Lung (tissue), 12 donors: ENCODE results near the gene ZNF511. TPM values are rescaled to one million over a fixed set of nuclear protein-coding genes. Genes with fewer than 3 reads are reported as not detected.

Experiments used
- ATAC-seq: fragments of 200-7000 bp; cut with Tn5 transposase; one replicate; pipeline ENCODE4 v1.9.1; 2020; ENCODE audit warnings: moderate number of reproducible peaks; ENCODE audit not compliant: insufficient read depth, low FRiP score
- DNase-seq, 3 donors: peaks; one replicate each; pipeline ENCODE4 v3.0.0-alpha.2; 2013 to 2017
- H3K27ac ChIP-seq, 2 donors: one replicate each; pipeline ENCODE4 v1.5.1; 2013; ENCODE audit warnings: mild to moderate bottlenecking in 2 of 2, moderate library complexity in 2 of 2, control low read depth in 1 of 2, inconsistent platforms in 1 of 2, low read depth in 1 of 2, low read length in 1 of 2
- H3K27me3 ChIP-seq, 3 donors: one replicate each; pipeline ENCODE4 v1.5.1; 2013; ENCODE audit warnings: low read length in 2 of 3; ENCODE audit not compliant: control insufficient read depth in 3 of 3, insufficient read depth in 3 of 3
- H3K36me3 ChIP-seq, 4 donors: one replicate each; pipeline ENCODE4 v1.5.1; 2013; ENCODE audit warnings: low read length in 4 of 4, mild to moderate bottlenecking in 1 of 4, moderate library complexity in 1 of 4; ENCODE audit not compliant: control insufficient read depth in 4 of 4, insufficient read depth in 4 of 4
- H3K4me1 ChIP-seq, 5 donors: one replicate each; pipeline ENCODE4 v1.5.1; 2013; ENCODE audit warnings: low read length in 5 of 5, mild to moderate bottlenecking in 2 of 5, moderate library complexity in 1 of 5; ENCODE audit not compliant: control insufficient read depth in 5 of 5, insufficient read depth in 5 of 5
- H3K4me3 ChIP-seq: one replicate; pipeline ENCODE4 v1.5.1; 2013; ENCODE audit warnings: mild to moderate bottlenecking, control low read depth, moderate library complexity
- H3K9ac ChIP-seq, 2 donors: one replicate each; pipeline ENCODE4 v1.5.1; 2013; ENCODE audit warnings: low read length in 2 of 2, control low read depth in 1 of 2; ENCODE audit not compliant: insufficient read depth in 1 of 2
- H3K9me3 ChIP-seq, 4 donors: one replicate each; pipeline ENCODE4 v1.5.1; 2013; ENCODE audit warnings: low read length in 3 of 4, mild to moderate bottlenecking in 1 of 4, moderate library complexity in 1 of 4; ENCODE audit not compliant: control insufficient read depth in 4 of 4, insufficient read depth in 3 of 4
- WGBS, 2 donors: extraction: QIAGEN DNeasy Blood & Tissue Kit; methylation state at CpG; one replicate each; pipeline ENCODE4 v1.1.7; 2013; 5-methylcytosine and 5-hydroxymethylcytosine counted together
- polyA plus RNA-seq, 2 donors: library from polyadenylated mRNA; stranded (reverse); fragments of 200-250 nt; gene quantifications; one replicate each; pipeline ENCODE4 v1.2.1, GENCODE V29; 2013
- total RNA-seq, 2 donors: library from RNA; depleted of rRNA in 1 of 2; stranded (reverse); fragments of >200 nt in 1 of 2; gene quantifications; one replicate each; pipeline ENCODE4 v1.2.1, GENCODE V29; 2014 to 2021
- TF ChIP-seq, protein P1 (sequence below): IDR thresholded peaks from 2 replicates; pipeline ENCODE4 v1.5.1; 2012; ENCODE audit warnings: mild to moderate bottlenecking; ENCODE audit errors: control extremely low read depth, extremely low read depth
- donor health status: control.
- donor health status: control.
- donor health status: Bipolar disorder and iron deficiency.
- donor health status: healthy.
- donor health status: DM: yes; HTN: yes; CAD: no.

The ZNF511 gene
- total and polyA plus RNA-seq, 4 donors, result 18.6 to 79.9 (median 43.6) TPM

DNA sequence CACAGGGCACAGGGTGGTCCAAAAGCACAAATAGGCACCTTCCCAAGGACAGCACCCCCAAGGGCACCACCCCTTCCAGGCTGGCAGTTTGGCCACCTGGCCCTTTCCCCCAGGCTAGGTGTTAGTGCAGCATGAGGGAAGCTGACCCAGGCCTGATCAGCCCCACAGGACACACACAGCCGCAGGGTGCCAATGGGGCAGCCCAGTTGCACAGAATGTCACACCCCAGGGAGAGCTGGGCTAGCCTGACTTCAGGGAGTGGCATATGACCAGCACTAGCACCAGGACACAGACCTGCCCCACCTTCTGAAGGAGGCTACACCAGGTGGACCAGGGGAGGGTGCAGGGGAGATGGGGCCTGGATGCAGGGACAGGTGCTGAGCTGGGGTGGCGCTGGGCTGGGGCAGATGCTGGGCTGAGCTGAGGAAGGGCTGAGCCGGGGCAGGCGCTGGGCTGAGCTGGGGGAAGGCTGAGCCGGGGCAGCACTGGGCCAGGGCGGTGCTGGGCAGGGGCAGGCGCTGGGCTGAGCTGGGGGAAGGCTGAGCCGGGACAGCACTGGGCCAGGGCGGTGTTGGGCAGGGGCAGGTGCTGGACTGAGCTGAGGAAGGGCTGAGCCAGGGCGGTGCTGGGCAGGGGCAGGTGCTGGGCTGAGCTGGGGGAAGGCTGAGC, 28.2 kb upstream of the ZNF511 start:
- no peaks in the 10 kb centered on the region for H3K27me3 ChIP-seq
- no peak overlapping the region for H3K9ac ChIP-seq
- no peak overlapping the region for H3K27ac ChIP-seq
- peaks cover 0 to 9% (median 3%) of the 10 kb centered on the region in 5 donors for H3K4me1 ChIP-seq
- H3K4me3 ChIP-seq, result no peak overlapping the region
- TF ChIP-seq, protein P1, sequence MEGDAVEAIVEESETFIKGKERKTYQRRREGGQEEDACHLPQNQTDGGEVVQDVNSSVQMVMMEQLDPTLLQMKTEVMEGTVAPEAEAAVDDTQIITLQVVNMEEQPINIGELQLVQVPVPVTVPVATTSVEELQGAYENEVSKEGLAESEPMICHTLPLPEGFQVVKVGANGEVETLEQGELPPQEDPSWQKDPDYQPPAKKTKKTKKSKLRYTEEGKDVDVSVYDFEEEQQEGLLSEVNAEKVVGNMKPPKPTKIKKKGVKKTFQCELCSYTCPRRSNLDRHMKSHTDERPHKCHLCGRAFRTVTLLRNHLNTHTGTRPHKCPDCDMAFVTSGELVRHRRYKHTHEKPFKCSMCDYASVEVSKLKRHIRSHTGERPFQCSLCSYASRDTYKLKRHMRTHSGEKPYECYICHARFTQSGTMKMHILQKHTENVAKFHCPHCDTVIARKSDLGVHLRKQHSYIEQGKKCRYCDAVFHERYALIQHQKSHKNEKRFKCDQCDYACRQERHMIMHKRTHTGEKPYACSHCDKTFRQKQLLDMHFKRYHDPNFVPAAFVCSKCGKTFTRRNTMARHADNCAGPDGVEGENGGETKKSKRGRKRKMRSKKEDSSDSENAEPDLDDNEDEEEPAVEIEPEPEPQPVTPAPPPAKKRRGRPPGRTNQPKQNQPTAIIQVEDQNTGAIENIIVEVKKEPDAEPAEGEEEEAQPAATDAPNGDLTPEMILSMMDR, result no peak
- no peak for DNase-seq
- ATAC-seq, result no peak
- WGBS, 2 donors, result 96 to 97% methylated on average over 10 of the region's 10 CpGs
- H3K9me3 ChIP-seq, result peaks cover 0 to 4% (median 0%) of the 10 kb centered on the region in 4 donors
- H3K36me3 ChIP-seq, result peaks cover 12 to 66% (median 30%) of the 10 kb centered on the region in 4 donors

DNA sequence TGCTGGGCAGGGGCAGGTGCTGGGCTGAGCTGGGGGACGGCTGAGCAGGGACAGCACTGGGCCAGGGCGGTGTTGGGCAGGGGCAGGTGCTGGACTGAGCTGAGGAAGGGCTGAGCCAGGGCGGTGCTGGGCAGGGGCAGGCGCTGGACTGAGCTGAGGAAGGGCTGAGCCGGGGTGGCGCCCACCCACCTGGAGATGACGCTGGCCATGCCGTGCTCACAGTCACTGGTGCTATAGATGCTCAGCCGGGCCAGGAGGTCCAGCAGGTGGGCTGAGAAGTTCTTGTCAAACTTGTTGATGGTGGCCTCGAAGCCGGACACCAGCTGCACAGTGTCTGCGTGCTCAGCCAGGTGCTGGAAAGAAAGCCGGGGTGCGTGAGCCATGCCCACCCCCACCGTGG, 27.6 kb upstream of the ZNF511 start:
- Histone ChIP-seq H3K4me1 (peaks cover 0 to 6% (median 3%) of the 10 kb centered on the region in 5 donors), H3K27ac (no peak overlapping the region), H3K9ac (no peak overlapping the region), H3K36me3 (peaks cover 12 to 71% (median 30%) of the 10 kb centered on the region in 4 donors), H3K4me3 (no peak overlapping the region), H3K9me3 (peaks cover 0 to 4% (median 0%) of the 10 kb centered on the region in 4 donors), H3K27me3 (no peaks in the 10 kb centered on the region)
- WGBS, 2 donors, result 95 to 97% methylated on average over 13 to 15 of the region's 15 CpGs
- no peak for DNase-seq
- TF ChIP-seq, protein P1, result no peak
- ATAC-seq, result no peak

DNA sequence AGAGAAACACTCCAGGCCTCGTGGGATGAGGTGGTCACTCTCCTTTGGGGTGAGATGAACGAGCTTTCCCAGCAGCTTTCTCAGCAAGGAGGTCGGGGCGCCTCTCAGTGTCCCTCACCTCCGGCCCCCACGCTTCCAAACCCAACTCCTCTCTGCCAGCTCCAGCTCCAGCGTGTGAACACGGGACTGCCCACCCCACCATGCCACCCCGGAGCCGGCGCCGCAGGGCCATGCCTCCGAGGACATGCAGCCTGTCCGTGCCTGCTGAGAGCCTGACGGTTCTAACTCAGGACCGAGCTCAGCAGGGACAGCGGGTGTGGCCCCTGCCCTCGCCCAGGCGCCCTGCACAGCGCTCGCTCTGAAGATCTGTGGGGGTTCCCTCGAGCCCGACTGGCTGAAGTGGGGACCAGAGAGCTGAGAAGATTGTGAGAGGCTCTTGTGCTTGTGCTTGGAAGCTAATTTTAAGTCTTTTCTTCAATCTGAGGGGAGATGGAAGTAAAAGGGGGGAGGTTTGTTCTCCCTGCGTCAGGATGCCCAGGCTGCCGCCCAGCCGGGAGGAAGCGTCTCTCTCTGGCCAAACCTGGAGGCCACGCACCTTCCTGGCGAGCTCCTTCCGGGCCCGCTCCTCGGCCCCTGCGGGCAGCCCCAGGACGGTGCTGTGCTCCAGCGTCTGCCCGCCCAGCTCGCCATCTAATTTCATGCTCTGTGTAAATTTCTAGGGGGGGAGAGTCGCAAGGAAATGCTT, 26.9 kb upstream of the ZNF511 start:
- ATAC-seq (no peak), DNase-seq (no peak)
- Histone ChIP-seq H3K27me3 (no peaks in the 10 kb centered on the region), H3K4me3 (no peak overlapping the region), H3K9ac (no peak overlapping the region), H3K36me3 (peaks cover 12 to 74% (median 32%) of the 10 kb centered on the region in 4 donors), H3K27ac (no peak overlapping the region), H3K9me3 (peaks cover 0 to 4% (median 0%) of the 10 kb centered on the region in 4 donors), H3K4me1 (peaks cover 0 to 6% (median 0%) of the 10 kb centered on the region in 5 donors)
- 92 to 94% methylated on average over 38 of the region's 38 CpGs for WGBS, 2 donors
- TF ChIP-seq, protein P1, result no peak
